NCI-H2171 treated with DMSO at 0.1 percent for 48 hours (cell line): ENCODE results near the gene MEGF11.
A peak's percentile ranks its signal among the peaks of the same experiment; 100 is the strongest.

ENCODE experiments used
- DNase-seq: peaks from one replicate; lab custom pipeline; 2025; lab: John Stamatoyannopoulos, UW

MEGF11 gene

DNA sequence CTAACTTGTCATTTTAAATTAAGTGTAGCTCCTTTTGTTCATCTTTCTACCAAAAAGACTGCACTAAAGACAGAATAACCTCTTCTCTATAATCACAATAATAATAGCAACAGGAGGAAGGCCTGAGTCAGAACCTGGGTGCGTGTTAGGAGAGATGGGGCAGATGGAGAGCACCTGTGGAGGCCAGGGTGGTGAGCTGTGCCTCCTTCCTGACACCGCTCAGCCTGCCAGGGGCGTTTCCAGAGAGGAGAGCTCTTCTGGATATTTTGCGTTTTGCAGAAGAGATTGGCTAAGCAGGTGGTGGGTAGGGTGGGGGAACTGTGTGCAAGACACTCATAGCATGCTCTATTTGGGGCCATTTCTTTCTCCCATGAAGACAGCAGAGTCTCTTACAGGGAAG lies 83.5 kb downstream of the MEGF11 start:
- peak; percentile 86 for DNase-seq

DNA sequence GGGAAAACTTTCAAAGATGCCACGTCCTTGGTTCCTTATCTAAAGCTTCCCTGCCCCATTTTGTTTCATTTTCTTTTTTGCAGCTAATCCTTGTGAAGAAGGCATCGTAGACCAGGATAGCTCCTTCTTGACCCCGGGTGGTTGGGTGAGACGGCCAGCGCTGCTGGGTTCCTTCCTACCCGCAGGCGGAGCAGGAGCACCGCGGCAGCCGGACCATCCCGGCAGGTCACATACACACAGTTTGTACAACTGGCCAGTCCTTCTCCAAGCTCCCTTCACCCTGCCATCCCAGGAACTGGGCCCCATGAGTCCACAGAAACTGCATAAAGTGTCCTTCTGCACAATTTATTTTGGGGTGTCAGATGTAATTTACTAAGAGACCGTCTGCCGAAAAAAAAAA lies 83.9 kb downstream of the MEGF11 start:
- no peak for DNase-seq

DNA sequence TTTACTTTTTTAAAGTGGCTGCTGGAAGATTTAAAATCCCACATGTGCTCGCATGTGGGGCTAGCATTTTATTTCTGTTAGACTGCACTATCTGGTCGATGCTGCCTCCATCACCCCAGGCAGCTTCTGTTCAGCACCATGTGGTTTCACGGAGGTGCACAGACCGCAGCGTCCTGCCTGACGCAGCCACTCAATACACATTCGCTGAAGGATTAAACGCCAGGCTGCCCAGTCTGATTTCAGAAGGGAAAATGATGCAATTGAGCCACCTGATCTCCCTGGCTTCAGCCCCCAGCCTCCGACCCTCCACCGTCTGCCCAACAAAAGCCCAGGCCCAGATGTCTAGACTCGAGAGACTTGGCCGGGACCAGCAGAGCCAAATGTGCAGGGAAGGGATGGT lies 84.5 kb downstream of the MEGF11 start:
- DNase-seq: peak; percentile 77

DNA sequence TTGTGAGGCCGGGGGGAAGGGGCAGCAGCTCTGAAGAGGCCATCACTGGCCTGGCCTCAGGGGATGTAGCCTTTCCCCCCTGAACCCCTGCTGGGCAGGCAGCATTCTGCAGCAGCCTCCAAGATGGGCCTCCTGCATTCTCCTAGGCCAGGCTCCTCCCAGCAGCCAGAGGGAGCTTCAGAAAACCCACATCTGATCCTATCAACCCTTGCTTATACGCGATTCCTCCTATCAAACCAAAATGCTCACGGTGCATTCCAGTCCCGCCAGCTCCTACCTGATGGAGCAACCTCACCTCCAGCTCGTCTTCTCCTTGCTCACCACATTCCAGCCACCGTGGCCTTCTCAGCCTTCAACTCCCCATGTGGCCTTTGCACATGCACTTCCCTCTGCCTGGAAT lies 85.7 kb downstream of the MEGF11 start:
- DNase-seq: no peak

DNA sequence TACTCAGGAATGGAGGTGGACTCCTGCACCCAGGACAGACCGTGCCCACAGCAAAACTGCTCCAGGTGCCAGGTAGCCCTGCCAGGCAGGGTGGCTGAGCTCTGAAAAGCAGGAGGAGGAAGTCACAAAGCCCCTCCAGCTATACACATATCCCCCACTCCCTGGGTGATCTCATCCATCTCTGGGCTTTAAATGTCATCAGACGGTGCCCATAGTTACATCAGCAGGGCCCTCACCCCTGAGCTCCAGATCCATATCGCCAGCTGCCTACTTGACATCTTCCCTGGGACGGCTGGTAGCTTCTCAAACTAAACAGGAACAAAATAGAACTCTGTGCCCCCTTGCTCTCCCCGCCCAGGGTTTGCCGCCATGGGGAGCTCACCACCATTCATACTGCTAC lies 87.7 kb downstream of the MEGF11 start:
- DNase-seq: peak; percentile 58

DNA sequence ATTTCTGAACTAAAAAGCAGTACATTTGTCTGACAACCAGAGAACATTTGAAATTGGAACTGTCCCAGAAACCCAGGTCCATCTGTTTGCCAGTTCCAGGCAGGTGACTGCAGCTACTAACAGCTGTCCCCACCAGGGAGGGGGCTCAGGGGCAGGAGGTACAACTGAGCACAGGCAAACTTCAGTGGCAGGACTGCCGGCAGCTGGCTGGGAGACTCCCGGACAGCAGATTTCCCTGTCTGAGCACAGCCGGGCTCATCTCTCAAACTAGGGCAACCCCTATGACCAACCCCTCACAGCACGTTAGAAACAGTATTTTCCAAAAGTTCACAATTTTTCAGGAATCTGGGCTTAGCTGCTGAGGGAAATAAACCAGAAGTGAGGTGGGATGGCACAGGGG lies 88.8 kb downstream of the MEGF11 start:
- DNase-seq: peak; percentile 98

DNA sequence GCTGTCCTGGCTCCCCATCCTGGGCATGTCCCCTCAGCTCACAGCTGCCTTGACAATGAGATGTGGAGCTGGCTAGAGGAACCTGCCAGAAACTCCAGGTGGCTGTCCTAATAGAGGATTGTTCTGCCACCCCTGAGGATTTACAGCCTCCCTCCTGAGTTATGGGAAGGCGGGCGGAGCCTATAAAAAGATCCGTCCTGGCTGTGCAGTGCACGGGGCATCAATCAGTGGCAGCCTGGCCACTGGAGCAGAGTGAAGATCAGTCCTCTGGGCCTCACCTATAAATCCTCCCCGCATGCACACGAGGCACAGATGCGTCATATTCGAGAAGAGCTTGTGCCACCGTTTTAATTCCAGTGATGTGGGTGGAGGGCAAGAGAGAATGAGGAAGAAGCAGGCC lies 90.0 kb downstream of the MEGF11 start:
- peak; percentile 55 for DNase-seq

DNA sequence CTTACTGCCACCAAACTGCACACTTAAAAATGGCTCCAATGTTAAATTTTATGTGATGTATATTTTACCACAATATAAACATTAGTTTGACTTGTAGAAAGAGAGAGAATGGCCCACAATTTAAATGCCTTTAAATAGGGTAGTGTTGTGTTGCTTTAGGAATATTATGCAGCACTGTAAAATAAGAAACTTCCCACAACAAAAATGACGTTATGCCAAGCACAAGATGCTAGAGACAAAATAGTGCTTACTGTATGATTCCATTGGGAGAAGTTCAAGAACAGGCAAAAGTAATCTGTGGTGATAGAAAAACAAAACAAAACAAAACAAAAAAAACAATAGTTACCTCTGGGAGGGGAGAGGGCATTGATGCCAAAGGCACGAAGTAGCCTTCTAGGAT lies 91.3 kb downstream of the MEGF11 start:
- no peak for DNase-seq

DNA sequence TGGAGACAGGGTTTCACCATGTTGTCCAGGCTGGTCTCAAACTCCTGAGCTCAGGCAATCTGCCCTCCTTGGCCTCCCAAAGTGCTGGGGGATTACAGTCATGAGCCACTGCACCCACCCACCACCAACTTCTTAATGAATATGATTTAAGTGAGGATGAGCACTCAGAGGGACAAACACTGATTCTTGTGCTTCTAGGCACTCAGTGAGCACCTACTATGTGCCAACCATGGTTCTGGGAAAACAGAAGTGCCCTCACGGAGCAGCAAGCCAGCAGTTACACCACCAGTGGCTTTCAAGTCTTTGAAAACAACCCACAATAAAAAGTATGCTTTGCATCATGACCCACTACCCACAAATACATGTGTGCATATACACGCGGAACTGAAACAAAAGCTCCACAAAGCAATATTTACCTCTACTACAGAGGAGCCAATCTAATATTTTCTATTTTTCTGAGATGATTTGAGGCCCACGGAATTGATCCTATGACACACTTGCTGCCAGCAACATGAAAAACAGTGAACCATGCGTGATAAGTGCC lies 91.9 kb downstream of the MEGF11 start:
- DNase-seq: no peak

DNA sequence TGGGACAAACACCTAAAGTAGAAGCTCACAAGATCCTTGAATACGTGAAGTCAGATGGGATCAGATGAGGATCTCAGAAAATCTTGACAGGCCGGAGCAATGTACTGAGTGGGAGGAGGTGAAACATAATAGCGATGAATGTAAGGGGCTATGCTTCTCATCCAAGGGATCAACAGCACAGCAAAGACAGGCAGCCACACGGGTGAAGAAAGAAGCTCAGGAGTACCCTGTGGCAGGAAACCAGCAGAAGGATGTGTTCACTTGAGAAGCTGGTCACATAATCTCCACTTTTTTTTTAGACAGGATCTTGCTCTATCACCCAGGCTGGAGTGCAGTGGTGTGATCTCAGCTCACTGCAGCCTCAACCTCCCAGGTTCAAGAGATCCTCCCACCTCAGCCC lies 92.4 kb downstream of the MEGF11 start:
- peak; percentile 52 for DNase-seq

DNA sequence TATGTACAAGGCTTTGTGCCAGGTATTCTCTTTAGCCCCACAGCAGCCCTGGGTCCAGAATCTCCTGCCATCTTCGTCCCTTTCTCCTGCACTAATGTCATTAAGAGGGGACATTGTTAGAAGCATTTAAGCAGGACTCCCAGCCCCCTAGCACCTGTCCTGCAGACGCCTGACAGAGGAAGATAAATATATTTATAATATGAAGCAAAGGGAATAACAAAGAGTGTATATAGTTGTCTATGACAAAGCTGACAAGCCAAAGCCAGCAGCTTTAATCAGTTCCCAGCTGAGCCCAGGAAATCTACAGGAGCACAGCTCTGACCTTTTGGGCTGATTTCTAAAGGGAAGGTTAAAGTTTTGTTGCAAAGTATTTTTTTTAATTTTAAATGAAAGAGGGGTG lies 96.0 kb downstream of the MEGF11 start:
- no peak for DNase-seq

DNA sequence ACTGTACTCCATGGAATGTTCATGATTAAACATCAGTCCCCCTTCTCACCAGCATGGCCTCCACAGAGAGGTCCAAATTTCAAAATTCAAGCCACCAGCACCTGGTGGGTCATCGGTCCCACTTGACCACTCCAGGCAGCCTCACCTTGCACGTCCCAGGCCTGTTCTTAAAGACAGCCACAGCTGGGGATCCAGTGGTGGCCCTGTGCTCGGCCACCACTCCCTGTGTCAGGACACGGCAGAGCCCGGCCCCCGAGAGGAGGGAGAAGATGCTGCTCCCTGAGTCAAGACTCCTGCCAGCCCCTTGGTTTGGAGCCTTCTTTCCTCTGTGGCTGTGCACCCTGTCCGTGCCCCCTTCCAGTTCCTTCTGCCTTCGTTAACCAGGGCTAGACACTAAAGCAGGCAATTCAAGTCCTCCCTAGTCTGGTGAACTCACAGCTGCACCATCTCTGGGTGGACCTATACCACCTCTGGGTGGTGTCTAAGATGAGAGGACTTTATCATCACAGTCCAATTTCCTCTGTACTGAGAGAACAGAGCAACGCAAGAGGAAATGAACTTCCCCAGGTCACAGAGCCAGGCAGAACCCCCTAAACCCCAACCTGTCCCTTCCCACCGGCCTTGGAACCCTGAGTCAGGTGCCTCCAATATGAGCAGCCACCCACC lies 97.1 kb downstream of the MEGF11 start:
- DNase-seq: no peak

DNA sequence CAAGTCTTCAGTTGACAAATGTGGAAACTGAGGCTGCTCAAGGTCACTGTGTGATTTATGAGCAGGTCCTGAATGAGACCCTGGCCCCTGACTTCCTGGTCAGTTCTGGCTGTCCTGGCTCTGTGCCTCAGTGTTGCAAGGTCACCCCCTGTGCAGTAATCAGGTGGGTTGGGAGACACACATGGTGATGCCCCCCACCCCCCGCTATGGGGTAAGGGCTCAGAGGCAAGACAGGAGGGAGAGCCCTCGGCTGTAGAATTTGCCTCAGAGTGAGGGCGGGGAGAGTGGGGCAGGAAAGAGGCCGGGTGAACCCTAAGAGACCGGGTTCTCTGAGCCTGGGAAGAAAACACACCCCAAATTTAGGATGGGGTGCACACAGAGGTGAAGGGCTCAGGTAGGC lies 98.5 kb downstream of the MEGF11 start:
- no peak for DNase-seq

DNA sequence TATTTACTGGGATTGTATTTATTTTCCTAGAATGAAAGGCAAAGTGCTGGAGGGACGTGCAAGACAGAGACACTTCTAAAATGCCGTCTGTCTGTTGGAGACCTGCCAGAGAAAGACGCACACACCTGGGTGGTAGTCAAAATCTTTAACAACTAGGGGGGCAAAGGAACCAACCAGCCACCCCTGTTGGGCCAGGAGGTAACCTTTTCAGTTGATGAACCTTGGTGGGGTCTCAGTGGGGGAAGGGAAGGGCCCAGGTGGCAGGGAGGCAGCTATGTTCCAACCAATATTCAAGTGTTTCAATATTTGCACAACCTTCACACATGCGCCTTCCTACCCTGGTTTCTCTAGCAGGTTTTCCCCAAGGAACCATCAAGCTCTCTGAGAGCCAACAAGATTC lies 99.0 kb downstream of the MEGF11 start:
- peak; percentile 94 for DNase-seq

DNA sequence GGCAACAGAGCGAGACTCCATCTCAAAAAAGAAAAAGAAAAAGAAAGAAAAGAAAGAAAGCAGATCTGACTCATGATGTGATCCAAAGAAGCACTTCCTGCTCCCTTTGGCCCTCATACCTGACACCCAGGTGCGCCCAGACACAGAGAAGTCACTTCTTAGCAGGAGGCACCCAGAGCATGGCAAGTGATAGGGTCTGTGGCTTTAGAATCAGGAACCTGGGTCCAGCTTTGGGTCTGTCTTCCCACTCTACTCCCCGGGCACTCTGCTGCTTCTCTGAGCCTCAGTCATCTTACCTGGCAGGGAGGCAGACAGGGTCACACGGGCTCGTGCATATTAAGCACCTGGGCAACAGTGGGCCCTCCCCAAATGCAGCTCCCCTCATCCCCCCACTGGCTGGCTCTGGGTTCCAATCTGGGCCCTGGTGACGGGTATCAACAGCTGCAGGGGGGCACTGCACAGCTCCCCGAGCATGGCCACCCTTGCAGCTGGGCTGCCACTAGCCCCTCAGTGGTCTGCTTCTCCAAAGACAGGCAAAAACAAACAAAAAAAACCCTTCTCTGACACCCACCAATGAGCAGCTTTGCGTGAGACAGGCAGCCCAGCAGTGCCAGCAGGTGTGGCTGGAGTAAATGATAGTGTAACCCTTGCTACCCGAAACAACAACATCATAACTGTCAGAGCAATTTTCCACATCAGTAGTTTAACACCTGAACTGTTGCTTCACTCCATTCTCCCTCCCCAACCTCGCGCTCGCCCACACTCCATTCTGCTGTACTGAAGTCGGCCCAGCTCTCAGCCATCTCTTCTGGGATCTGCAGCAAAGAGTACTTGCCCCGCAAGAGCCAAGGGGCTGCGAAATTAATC lies 99.8 kb downstream of the MEGF11 start:
- DNase-seq: peak; percentile 99

DNA sequence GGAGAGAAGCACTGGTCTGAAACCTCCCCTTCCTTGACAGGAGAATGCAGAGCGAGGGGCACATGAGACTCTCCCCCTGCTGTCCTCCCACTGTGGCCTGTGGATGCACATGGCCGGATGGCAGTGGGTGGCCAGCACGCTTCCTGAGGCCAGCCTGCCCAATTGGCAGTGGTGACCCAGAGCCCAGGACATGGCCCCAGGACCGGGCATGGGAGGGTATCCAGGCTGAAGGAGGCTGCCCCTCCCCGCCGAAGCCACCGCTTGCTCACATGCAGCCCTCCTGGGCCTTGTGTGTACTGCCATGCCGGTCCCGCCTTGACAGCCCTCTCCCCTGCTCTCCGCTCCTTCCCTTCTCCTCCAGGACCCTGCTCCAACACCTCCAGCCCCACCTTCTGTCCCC lies 100.9 kb downstream of the MEGF11 start:
- DNase-seq: no peak

DNA sequence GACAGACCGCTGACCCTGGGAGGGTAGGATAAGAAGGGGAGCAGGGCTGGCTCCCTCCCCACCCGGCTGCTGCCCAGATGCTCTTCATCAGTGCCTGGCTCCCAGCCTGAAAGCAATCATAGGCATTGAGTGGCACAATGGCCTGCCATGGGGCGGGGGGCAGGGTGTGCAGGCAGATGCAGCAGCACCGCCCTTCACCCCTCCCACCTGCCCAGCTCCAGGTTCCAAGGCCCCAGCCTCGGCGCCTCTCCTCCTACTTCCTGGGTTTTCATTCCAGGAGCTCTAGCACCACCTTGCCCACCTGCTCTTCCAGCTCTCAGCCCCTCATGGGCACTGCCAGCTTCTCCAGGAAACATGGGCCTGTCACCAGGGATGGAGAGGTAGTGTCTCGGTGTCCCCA lies 101.7 kb downstream of the MEGF11 start:
- peak; percentile 95 for DNase-seq

DNA sequence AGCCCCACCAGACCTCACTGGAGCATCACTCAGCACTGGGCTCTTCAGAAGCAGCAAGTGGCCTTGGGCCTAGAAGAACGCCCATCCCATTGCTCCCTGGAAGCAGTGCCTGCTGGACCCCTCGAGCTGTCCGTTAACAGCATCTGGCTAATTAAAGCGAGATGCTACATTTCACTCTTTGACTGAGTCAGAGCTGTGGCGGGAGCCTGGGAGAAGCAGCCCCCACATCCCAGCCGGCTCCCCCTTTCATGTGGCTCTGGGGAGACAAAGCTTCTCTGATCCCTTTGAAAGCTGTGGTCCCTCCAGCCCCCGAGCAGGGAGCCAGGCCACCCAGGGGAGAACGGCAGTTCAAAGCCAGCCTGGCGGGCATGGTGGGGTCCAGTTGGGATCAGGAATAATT lies 103.7 kb downstream of the MEGF11 start:
- no peak for DNase-seq

DNA sequence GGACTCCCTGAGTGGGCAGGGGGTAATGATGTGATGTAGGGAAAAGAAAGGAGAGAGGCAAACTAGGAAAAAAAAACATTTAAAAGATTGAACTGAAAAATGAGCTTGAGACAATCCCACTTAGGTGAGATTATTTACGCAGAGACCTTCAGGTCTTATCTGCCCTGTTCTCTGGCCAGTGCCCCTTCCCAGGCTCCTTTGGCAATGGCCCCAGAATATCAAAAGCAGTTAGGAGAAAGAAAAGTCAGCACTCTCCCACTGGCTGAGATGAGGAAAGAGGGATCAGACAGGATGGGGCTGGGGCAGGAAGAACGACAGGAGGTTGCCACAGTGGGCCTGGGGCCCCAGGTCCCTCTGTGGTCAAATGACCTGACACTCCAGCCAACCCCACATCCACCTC lies 105.4 kb downstream of the MEGF11 start:
- no peak for DNase-seq

DNA sequence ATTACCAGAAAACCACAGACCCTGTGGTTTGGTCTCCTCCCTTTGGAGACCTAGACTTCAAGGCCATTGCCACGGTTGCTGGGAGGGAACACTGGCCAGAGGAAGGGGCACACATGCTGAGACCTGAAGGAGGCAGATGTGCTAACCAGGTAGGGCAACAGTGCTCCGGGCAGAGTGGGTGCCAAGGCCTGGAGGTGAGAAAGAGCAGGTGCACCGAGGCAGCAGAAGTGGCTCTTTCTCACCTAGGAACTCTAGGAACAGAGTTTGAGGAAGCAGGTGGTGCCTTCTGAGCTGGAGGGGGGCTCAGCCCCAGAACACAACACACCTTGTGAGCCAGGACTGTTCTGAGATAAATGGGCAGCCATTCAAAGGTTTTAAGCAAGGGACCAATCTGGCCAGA lies 106.1 kb downstream of the MEGF11 start:
- no peak for DNase-seq

DNA sequence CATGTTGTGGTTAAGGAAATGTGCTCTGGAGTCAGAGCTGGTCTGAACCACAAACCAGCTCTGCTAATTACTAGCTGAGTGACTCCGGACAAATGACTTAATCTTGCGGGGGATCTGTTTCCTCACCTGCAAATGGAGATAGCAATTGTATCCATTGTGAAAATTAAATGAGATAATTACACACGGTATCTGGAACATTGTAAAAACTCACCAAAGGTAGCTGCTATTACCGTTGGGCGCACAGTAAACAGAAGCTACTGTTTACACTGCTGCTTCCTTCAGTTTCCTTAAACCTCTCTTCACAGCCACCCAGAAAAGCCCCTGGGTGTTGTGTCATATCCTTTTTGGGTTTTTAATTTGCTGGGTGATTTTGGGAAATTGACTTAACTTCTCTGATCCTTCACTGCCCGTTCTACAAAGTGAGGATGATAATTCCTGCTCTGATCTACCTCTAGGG lies 107.8 kb downstream of the MEGF11 start:
- DNase-seq: no peak

DNA sequence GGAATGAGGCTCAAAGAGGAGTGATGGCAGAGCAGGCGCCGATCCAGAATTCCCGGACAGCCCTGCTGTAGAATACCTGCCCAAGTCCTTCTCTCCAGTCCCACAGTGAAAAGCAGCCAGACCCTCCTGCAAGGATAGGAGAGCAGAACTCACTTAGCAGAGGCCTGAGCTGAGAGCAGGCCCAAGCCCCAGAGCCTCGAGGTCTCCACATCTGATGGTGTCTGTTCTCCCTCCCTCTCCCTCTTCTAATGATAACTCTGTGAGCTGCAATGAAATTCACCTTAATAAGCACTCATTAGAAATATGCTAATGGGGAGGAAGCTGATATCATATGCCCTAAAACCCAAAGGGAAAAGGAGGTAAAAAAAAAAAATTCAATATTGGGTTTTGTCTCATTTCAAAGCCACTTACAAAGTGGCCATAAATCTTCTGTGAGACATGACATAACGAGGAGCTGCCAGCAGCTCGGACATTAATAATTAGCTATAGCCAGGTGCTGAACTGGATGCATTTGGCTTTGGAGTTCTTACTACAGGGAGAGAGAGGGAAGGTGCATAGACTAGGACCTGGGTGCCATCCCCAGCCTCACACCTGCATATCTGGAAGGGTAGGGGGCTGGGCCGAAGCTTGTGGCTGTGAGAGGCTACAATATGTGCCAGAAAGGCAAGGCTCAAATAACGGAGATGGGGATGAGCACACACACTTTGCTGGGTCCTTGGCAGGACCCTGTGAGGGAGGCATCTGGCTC lies 108.4 kb downstream of the MEGF11 start:
- peak; percentile 77 for DNase-seq

DNA sequence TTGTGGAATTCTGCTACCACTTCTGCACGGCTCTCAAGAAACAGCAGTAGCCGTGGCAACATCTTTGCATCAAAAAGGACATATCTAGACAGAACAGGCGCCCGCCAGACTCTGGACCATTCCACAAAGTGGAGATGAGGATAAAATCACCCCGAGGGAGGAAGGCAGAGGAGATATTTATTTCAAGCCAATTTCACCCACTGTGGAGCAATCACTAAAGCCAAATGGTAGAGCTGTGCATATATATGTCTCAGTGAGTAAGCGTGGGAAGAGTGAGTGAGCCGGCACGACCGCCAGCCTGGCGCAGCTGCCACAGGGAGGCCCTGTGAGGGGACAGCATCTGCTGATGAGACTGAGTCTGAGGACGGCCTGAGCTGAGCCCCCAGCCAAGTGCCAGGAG lies 111.3 kb downstream of the MEGF11 start:
- DNase-seq: no peak
